HG02840 (cell line): ENCODE results near the gene NTN3.
"Not testable (repeated sequence)": the region's sequence is repeated elsewhere in the genome, so short reads cannot be mapped to it uniquely, and the experiment has no call there.

Experiments
- ATAC-seq: cut with Tn5 transposase; IDR thresholded peaks from one replicate; pipeline ENCODE4 v1.9.1; 2021; ENCODE audit warnings: mild to moderate bottlenecking, moderate library complexity, moderate number of reproducible peaks; ENCODE audit not compliant: unreplicated experiment, low FRiP score

The NTN3 gene

DNA sequence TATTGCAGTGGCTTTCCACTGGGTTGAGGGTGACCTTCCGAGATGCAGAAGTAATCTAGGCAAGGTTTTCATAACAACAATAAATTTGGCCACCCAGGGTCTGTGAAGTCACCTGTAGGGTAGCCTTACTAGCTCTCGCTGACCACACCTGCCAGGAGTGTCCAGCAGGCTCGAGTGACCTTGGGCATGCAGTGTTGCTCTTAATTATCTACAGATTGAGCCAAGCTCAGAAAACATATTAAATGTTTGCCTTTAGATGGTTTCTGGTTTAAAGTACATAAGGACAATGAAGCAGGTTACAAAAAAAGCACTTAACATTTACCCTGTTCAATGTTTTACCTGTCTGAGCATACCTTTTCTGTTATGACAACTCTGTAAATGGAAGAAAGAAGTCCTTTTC is 5.6 kb downstream of the NTN3 start:
- no peak for ATAC-seq

DNA sequence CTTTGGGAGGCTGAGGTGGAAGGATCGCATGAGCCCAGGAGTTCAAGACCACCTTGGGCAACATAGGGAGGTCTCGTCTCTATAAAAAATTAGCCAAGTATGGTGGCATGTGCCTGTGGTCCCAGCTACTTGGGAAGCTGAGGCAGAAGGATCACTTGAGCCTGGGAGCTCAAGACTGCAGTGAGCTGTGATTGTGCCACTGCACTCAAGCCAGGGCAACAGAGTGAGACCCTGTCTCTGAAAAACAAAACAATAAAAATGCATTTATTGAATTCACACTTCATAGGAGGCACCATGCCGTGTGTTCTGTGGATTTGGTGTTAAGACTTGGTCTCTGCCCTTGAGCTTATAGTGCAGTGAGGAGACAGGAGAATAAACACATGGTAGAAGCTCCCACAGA is 6.2 kb downstream of the NTN3 start:
- ATAC-seq, result no peak

DNA sequence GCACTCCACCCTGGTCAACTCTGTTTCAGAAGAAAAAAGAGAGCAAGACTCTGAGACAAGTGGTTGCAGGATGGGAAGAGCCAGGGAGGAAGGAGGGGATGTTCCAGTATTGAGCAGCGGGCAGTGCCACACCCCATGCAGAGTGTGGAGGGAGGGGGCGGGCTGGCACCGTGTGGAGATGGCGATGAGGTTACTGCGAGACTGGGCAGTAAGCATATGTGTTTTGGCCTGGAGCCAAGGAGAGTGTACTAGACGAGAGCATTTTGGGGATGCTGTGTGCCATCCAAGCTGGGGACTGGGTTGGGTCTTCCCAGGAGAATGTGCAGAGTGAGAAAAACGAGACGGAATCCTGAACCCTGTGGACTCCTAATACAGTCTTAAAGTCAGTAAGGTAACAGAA is 7.2 kb downstream of the NTN3 start:
- ATAC-seq, result no peak

DNA sequence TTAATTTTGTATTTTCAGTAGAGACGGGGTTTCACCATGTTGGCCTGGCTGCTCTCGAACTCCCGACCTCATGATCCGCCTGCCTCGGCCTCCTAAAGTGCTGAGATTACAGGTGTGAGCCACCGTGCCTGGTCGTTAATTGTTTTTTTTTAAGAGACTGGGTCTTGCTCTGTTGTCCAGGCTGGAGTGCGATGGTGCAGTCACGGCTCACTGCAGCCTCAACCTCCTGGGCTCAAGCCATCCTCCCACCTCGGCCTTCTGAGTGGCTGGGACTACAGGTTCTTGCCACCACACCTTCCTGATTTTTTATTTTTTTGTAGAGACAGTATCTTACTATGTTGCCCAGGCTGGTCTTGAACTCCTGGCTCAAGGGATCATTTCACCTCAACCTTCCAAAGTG is 8.9 kb downstream of the NTN3 start:
- ATAC-seq, result not testable (repeated sequence)

DNA sequence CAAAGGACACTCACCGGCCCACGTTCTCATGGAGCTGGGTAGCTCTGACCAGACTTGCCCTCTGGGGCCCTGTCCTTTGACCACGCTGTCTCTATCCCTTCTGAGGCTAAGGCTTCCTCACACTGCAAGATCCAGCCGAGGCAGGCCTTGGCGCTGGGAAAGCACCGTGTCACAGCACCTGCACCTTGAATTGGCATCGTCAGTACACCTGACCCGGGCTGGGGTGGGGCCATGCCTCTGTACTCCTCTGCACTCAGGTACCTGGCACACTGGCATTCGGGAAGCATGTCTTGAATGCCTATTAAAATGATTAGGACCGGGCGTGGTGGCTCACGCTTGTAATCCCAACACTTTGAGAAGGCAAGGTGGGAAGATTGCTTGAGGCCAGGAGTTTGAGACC is 9.9 kb downstream of the NTN3 start:
- ATAC-seq, result no peak

DNA sequence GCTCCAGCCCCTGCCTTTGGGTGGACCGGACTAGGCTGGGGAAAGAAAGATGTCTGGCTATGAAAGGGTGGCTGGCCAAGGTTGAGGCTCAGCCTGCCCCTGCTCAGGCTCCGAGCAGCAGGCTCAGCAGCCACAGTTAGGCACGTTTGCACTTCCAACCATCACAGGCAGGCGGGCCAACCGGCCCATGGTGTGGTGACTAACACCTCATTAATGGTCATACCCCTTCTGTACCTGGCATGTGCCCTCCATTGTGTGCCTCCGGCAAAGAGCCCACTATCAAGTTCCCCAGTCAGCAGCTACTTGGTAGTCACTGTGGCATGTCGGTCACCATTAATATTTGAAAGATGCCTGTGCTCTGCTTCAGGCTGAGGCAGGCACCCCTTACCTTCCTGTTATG is 10.6 kb downstream of the NTN3 start:
- no peak for ATAC-seq

DNA sequence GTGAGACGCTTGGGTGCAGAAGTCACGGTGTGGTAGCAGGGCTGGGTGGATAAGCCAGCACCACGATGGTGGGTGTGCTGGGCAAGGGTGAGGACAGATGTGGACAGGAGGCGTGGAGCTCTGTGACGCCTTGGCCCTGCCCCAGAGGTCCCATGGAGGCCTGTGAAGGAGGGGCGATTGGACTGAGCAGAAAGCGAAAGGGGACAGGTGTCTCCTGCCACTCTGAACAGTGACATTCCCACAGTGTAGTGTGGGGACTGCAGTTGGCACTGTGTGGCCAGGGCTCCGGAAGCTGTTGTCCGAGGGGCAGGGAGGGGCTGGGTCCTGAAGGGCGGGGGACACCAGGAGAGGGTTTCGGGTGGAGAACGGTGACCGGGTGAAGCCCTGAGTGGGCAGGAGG is 11.2 kb downstream of the NTN3 start:
- ATAC-seq, result no peak

DNA sequence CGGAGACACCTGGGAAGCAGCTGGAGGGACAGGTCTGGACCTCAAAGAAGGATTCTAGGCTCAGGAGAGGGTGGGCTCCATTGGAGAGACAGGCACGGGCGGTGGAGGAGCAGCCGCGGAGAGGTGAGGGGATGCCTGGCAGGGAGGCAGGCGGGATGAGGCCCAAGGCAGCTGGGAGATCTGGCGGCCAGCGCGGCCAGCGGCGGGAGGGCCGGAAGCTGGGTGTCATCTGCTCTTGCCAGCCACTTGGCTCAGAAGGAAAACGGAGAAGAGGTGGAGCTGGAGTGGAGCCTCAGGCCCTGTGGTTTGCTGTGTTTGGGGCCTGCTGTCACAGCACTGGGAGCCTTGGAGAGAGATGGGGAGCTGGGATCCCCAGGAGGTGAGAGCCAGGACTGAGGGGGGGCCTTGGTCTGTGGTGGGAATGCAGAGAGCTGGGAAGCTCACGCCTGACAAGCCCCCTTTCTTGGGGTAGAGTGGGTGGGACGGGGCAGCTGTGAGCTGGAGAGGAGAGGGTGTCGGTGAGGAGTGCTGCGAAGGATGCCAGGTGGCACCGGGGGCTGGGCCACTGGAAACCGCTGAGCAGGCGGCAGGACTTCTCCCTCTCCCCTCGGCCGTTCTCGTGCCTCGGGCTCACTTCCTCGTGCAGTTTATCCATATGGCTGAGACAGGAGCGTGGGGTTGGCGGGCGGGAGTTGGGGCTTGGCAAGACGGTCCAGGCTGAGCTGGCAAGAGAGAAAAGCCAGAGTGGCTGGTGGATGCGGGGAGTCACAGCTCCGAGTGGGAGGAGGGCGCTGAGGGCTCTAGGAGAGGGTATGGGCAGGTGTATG is 11.8 kb downstream of the NTN3 start:
- ATAC-seq, result no peak

DNA sequence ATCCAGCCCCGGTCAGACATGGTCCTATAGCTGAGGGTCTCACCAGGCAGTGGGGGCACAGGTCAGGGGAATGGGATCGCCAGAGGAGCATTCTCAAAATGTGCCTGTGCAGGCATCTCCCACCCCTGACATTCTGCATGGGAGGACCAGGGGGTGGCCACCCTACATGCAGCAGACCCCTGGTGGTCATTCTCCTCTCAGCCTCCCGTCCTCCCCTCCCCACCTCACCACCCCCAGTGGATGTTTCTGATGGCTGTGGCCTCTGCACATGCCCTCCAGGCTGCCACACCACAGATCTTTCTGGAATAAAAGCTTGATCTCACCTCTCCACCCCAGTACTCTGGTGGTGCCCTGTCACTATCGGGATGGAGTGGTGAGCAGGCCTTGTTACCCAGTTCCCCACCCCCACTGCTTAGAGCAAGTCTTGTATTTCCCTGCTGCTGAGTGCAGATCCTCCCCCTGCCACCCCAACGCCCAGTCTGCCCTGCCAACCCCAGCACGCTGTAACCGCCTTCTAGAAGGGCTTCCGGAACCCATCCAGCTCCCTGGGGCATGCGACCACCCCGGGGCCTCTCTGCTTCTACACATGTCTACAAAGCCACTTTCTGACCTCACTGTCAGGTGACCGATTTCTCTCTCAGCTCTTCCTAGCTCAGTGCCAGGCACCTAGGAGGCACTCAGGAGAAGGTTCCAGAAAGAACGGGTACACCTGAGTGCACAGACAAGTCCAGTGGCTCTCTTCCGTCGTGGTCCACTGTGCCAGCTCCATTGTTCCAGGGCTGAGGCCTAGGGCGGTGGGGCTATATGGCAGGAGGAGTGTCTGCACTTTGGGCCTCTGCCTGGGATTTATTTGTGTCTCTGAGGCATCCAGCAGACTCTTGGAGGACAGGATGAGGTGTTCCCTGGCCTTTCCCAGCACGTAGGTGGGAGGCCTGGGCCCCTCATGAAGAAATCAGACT is 13.1 kb downstream of the NTN3 start:
- no peak for ATAC-seq

DNA sequence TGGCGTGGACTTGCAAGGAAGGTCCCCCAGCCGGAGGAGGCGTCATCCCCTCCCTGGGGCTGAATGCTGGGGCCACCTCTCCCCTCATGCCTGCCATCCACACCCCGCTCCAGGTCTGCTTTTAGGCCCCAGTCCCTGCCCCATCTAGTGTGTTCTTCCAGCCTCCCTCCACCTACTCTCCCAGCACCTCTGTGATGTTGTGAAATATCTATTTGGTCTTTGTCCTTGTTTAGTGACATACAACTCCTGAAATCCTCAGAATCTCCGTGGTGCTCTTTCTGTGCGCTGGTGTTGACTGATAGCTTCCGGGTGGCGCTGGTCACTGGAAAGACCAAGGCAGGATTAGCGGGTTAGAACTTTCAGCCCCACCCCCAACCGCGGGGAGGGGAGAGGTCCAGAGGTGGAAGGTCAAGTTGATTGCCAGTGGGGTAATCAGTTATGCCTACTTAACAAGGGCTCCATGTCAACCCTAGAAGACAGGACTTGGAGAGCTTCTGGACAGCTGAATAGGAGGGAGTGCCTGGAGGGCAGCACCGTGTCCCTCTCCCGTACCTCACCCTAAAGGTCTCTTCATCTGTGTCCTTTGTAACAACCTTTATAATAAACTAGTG is 13.9 kb downstream of the NTN3 start:
- no peak for ATAC-seq

DNA sequence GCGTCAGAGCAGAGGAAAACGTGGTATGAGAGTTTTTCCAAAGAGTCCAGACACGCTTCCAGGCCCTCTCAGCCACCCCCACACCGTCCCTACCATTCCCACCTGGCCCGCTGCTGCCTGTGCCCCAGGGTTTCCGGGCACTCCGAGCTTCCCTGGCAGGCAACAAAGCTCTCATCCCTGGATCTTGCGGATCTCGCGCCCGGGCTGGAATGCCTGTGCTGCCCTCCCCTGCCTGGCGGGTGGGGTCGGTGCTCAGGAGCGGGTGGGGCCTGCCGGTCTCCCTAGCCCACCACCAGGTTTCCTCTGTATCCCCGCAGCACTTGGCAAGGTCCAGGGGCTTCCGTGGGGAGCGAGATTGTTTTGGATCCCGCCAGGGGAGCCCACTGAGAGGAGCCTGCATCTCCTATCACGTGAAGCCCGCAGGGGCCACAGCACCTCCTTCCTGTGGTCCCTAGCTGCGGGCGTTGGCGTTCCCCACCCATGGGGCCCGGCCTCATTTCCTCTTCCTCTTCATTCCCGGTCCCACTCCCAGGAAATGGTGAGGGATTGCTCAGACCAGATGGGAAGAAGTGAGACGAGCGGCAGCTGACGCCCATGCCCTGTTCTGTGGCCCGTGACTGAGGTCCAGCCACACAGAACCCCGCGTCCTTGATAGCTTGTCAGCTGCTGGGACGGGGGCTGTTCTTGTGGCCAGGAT is 14.9 kb downstream of the NTN3 start:
- ATAC-seq, result no peak

DNA sequence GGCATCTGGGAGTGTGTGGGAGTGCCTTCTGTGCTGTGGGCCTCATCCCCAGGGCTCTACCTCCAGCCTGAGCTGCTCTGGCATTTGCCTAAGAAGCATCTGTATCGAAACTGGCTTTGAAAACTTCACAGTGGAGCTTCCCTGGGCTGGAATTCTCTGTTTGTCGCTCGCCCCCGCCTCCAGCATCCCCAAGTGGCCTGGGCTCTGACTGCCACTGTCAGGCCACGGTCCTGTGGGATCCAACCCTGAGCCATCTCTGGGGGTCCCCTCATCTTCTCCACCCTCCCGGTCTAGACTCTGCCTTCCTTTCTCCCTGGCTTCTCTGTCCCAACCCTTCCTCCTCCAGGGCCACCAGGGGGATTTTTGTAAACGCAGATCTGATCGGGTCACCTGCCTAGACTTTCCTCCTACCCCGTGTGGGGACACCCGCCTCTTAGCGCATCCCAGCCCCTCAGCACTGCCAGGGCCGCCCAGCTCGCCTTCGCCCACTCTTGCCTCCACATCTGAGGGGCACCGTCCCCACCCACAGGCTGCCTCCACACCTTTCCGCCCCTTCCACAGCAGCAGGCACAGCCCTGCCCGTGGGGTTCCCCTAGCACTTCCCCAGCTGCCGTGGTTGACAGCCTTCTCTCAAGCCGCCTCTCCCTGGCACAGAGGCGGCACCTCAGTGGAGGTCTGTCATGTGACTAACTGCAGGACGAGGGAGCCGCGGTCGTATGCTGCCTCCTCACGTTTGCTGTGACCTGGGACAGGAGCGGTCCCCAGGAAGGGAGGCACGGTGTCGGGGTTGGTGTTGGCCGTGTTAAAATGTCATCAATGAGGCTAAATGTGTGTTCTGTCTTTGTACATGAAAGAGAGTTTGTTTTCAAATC is 15.8 kb downstream of the NTN3 start:
- ATAC-seq, result no peak

DNA sequence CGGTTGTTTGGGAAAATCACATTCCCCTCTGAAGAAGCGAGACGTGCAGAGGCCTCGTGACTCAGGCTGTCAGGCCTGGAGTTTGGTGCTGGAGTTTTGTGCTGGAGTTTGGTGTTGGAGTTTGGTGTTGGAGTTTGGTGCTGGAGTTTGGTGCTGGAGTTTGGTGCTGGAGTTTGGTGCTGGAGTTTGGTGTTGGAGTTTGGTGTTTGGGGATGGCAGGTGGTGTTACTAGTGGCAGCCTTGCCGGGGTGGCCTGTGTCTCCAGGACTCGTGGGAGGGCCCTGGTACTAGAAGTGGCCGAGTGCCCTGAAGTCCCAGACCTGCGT is 16.4 kb downstream of the NTN3 start:
- ATAC-seq, result no peak

DNA sequence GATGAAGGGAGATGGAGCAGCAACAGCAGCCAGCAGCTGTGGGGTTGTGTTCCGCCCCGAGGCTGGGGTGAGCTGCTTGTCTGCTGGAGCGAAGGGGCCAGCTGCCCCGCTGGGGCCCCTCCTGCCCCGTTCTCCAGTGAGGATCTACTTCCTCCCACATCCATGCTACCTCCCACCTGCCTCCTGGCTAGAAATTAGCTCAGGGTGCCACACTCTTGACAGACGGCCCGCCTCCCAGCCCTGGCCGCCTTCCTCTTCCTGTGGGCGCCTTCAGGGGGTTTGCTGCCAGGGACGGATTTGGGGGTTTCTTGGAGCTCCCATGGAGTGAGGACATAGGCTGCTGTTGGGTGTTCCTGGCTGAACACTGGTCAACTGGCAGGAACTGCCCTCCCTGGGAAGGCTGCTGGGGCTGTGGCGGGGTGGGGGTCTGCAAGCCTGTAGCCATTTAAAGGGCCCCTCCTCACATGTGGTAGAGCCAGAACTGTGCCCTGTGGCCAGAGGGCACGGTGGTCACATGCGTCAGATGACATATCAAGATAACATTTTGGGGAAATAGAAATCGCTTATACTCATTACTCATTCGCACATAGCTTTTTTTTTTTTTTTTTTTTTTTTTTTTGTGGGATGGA is 16.9 kb downstream of the NTN3 start:
- ATAC-seq, result no peak

DNA sequence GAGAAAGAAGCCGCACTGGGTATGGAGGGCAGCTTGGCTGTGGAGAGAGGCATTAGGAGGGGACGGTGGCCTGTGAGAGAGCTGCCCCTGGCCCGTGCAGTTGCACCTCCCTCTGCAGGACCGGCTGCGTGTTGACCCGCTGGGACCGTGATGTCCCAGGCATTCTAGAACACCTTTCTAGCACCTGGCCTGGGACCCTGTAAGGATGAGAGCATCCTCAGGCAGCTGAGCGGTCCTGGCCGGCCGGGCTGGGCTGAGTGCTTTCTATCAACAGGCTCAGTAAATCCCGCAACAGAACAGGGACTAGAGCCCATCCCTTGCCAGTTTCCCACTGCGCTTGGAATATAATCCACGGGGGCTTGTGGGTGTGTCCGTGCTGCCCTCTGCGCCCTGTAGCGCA is 18.5 kb downstream of the NTN3 start:
- no peak for ATAC-seq

DNA sequence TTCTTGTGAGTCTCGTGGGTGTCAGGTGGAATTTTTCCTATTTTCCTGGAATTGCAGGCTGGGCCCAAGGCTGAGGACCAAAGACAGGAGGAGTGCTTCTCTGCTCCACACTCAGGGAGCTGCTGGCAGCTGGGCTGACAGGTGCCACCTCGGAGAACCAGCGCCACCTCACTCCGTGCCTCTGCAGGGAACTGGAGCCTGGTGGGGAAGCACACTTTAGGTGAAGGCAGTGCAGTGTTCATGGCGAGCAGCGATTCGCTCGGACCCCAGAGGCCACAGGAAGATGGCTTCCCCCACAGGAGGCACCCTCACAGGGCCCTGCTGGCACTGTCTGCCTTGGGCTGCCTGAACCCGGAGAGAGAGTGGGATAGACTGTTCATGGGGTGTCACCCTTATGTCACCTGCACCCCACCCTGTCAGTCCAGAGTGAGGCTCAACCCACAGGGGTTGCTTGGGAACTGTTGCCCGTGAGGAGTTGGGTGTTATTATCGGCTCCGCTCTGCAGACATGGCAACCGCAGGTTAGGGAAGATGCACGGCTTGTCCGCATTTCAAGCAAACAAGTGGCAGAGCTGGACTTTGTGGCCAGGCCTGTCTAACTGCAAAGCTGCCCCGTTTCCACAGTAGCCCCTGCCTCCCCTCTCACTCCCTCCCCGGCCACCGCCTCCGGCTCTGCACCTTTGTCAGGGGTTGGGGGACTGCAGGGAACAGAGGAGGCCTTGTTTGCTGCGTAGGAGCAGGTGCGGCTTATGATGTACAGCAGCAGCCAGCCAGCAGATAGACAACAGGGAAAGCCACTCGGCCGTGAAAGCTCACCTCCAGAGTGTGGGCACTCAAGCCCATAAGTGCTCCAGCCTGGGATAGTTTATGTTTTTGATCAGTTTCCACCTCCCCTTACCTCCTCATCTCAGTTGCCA is 19.4 kb downstream of the NTN3 start:
- ATAC-seq, result no peak

DNA sequence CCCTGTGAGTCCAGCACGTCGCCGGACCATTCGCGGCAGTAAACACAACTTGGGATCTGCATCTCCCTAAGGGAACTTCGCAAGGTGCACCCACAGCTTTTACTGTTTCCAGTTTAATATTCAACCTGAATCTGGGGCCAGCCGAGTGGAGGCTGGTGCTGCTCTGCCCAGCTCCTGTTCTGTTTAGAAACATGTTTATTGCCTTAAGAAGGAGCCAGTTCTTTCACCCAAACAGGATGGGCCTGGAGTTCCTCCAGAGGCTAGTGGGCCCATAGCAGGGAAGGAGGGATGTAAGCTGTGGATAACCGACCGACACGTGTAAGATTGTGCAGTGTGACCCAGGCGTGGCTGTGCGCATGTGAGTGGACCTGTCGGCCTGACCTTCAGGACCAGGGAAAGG is 21.2 kb downstream of the NTN3 start:
- ATAC-seq, result no peak

DNA sequence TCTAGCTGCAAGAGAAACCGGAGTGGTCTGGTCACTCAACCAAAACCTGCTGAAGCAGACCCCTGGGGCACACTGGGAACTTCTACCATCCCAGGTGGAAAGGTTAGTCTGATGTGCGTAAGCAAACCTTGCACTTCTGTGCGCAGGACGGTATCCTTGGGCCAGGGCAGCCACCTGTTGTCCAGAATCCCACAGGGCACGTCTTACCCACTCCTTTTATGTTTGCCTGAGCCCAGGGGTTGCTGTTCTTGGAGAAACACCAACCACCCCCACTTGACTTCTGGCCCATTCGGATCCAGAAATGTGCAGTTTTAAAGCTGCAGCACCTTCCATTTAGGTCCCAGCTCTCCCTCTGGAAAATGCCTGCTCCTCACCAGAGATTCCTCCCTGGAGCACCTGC is 22.5 kb downstream of the NTN3 start:
- ATAC-seq, result no peak
